KG1 (cell line): ENCODE data around the gene DIO3.

Experiments used
- DNase-seq: peaks from one replicate; lab custom pipeline; 2025; lab: John Stamatoyannopoulos, UW

DIO3 gene

GRCh38 chr14:101598571-101599233 is 37.4 kb downstream of the DIO3 start:
- no peak for DNase-seq

DNA sequence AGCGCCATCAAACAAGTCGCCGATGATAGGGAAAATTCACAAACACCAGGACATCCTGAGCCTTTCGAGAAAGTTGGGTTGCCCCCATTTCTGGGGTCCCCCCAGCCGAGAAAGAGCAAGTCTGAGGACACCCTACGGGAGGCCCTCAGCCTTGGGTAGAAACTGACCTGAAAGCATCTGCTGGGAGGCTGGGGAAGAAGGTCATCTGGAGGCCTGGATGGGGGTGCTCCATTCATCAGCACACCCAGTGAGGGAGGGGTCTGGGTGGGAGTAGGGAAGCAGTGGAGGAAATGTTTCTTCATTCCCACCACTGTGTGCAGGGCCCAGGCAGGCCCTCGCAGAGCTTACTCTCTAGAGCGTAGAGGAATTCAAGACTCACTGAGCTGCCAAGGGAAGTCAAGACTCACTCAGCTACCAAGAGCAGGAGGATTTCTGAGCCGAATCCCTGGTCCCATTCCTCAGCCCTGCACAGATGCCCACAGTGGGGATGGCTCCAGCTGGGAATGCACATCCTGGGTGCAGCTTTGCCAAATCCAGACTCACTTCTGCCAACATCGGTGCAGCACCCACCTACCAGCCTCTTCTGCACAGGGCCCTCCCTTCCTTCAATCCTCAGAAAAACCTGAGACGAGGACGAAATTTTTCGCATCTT is 38.1 kb downstream of the DIO3 start:
- DNase-seq = no peak

GRCh38 chr14:101600336-101600890 is 39.1 kb downstream of the DIO3 start:
- DNase-seq = no peak

DNA sequence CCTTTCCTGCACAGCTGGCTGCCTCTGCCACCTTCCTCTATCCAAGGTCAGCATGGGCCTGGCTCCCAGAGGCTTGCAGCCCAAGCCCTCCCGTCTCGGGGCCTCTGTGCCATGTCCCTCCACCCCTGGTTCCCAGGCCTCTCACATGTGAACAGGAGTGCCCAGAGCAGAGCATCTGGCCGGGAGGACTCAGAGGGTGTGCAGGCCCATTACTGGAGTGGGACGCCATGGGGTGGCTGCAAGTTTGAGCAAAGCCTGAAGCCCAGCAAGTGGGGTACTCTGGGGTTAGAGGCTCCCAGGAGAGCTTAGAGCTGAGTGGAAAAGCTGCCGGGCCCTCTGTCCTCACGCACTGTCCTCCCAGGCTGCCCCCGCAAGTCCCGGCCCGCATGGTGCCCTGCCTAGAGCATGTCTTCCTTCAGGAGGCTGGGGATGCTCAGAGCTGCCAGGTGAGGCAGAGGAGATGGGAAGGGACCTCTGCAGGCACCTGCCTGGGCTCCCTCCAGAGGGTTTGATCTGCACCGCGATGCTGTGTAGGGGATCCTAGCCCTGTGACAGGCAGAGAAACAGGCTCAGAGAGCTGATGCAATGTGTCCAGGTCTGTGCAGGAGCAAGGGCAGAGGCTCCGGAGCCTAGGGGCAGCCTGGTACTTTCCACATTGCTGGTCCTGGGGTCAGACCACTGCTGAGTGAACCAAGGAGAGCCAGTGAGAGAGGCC is 39.8 kb downstream of the DIO3 start:
- DNase-seq = no peak

GRCh38 chr14:101601606-101602465 is 40.5 kb downstream of the DIO3 start:
- DNase-seq = no peak

DNA sequence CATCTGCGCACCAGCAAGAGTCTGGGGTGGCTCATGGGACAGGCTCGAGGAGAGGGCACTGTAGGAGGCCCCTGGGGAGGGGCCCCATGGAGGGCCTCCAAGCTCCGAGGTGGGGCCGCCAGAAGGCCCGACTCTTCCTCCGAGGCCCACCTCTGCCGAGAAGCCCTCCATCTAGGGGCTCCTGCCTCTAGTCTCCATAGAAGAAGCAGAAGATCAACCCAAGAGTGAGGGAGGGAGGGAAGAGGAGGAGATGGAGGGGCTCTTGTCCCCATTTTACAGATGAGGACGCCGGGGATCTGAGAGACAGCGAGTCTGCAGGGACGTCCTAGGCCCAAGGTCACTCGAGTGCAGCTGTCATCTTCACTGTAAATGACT is 41.2 kb downstream of the DIO3 start:
- DNase-seq = no peak

DNA sequence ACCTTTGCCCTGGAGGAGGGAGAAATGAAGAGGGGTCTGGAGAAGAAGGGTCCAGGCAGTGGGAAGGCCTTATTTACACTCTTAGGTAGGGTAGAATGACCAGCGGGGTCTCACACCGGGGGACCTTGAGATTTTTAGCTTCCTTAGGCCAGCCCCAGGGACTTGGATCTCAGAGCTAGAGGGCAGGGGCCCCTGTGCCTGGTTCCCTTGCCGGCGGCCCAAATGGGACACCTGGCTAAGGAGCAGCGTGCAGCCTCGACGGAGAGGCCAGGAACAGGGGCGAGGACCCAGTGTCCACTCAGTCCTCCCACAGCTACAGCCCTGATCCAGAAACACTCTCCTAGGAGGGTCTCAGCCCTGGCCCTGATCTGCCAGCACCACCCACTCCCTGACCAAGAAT is 41.8 kb downstream of the DIO3 start:
- no peak for DNase-seq

GRCh38 chr14:101604228-101604934 is 43.1 kb downstream of the DIO3 start:
- DNase-seq = no peak

- DNase-seq = no peak
Observed at GRCh38 chr14:101604935-101605780, 43.9 kb downstream of the DIO3 start.

DNA sequence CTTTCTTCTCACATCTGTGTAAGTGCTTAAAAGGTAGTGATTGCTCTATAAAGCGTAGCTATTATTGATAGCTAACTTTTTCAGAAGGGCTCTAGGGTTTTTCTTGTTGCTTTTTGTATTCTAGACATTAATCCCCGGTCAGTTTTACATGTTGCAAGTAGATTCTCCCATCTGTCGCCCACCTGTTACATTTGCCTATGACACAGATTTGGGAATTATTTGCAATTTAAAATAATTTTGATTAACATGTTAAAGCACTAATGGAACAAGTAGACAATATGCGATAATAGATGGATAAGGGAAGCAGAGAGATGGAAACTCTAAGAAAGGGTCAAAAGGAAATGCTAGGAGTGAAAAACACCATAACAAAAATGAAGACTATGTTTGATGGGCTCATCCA is 44.5 kb downstream of the DIO3 start:
- no peak for DNase-seq
